ENCODE measurements around the gene TUBB6.

DNA sequence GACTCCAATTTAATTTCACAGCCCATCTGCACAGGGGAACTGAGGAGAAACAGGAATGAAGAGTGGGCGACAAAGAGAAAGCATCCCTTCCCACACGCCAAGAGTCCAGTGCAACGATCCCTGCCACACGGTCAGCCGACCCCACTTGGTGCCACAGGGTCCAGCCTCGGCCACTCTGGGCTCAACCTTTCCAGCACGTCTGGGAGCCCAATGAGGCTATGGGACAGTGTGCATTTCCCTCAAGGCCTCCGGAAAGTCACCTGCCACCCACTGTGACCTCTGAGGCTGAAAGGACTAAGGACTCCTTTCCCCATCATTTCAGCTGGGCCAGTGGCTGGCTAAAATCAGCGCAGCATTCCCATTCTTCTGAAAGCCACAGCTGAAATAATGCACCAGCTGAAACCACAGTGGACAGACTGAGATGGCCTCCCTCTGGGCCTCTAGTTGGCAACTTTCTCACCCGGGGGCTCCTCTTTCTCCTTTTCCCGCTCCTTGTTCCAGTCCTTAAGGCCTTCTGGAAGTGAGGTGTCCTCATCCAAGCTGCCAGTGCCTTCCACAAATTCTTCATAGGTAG is 21.2 kb downstream of the TUBB6 start:
- TF ChIP-seq, protein P1, sequence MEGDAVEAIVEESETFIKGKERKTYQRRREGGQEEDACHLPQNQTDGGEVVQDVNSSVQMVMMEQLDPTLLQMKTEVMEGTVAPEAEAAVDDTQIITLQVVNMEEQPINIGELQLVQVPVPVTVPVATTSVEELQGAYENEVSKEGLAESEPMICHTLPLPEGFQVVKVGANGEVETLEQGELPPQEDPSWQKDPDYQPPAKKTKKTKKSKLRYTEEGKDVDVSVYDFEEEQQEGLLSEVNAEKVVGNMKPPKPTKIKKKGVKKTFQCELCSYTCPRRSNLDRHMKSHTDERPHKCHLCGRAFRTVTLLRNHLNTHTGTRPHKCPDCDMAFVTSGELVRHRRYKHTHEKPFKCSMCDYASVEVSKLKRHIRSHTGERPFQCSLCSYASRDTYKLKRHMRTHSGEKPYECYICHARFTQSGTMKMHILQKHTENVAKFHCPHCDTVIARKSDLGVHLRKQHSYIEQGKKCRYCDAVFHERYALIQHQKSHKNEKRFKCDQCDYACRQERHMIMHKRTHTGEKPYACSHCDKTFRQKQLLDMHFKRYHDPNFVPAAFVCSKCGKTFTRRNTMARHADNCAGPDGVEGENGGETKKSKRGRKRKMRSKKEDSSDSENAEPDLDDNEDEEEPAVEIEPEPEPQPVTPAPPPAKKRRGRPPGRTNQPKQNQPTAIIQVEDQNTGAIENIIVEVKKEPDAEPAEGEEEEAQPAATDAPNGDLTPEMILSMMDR (tag by site-specific recombination; IDR thresholded peaks at IDR 0.05) = no peak
- no peak for TF ChIP-seq ZBTB7A (tag by site-specific recombination; IDR thresholded peaks at IDR 0.05; ENCODE audit: low read depth)
- TF ChIP-seq ZNF433 (tag by site-specific recombination; IDR thresholded peaks at IDR 0.05; ENCODE audit: low read depth) = no peak
- no peak for TF ChIP-seq ZNF394 (tag by site-specific recombination; IDR thresholded peaks at IDR 0.05; ENCODE audit: borderline replicate concordance)
- TF ChIP-seq YY1 (tag by site-specific recombination; IDR thresholded peaks at IDR 0.05) = no peak
- TF ChIP-seq, protein P2, sequence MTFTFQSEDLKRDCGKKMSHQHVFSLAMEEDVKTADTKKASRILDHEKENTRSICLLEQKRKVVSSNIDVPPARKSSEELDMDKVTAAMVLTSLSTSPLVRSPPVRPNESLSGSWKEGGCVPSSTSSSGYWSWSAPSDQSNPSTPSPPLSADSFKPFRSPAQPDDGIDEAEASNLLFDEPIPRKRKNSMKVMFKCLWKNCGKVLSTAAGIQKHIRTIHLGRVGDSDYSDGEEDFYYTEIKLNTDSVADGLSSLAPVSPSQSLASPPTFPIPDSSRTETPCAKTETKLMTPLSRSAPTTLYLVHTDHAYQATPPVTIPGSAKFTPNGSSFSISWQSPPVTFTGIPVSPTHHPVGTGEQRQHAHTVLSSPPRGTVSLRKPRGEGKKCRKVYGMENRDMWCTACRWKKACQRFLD (tag by site-specific recombination; IDR thresholded peaks at IDR 0.05) = no peak
- TF ChIP-seq BCL11A (tag by site-specific recombination; IDR thresholded peaks at IDR 0.05; ENCODE audit: low read depth) = no peak
- TF ChIP-seq ZNF785 (tag by site-specific recombination; IDR thresholded peaks at IDR 0.05) = no peak
- TF ChIP-seq ZBTB8A (tag by site-specific recombination; IDR thresholded peaks at IDR 0.05) = no peak
- TF ChIP-seq, protein P3, sequence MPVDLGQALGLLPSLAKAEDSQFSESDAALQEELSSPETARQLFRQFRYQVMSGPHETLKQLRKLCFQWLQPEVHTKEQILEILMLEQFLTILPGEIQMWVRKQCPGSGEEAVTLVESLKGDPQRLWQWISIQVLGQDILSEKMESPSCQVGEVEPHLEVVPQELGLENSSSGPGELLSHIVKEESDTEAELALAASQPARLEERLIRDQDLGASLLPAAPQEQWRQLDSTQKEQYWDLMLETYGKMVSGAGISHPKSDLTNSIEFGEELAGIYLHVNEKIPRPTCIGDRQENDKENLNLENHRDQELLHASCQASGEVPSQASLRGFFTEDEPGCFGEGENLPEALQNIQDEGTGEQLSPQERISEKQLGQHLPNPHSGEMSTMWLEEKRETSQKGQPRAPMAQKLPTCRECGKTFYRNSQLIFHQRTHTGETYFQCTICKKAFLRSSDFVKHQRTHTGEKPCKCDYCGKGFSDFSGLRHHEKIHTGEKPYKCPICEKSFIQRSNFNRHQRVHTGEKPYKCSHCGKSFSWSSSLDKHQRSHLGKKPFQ (tag by site-specific recombination; IDR thresholded peaks at IDR 0.05) = no peak
- TF ChIP-seq ZNF248 (tag by site-specific recombination; IDR thresholded peaks at IDR 0.05) = no peak
- TF ChIP-seq, protein P4, sequence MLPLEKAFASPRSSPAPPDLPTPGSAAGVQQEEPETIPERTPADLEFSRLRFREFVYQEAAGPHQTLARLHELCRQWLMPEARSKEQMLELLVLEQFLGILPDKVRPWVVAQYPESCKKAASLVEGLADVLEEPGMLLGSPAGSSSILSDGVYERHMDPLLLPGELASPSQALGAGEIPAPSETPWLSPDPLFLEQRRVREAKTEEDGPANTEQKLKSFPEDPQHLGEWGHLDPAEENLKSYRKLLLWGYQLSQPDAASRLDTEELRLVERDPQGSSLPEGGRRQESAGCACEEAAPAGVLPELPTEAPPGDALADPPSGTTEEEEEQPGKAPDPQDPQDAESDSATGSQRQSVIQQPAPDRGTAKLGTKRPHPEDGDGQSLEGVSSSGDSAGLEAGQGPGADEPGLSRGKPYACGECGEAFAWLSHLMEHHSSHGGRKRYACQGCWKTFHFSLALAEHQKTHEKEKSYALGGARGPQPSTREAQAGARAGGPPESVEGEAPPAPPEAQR (tag by site-specific recombination; IDR thresholded peaks at IDR 0.05) = no peak
- TF ChIP-seq ZNF138 (tag by site-specific recombination; IDR thresholded peaks at IDR 0.05; ENCODE audit: borderline replicate concordance) = no peak
